ENCODE results near the gene PNPLA1. TPM values are rescaled to one million over a fixed set of nuclear protein-coding genes. Genes with fewer than 3 reads are reported as not detected.

PNPLA1 gene
- total and polyA plus RNA-seq, 4 experiments from 2014 or later, result 0.42 TPM; not detected in 3

GRCh38 chr6:36276581-36277536 lies 7.0 kb downstream of the PNPLA1 start:
- DNase-seq, result no peak
- peaks cover 21 to 23% of the 10 kb centered on the region in 2 donors for H3K27me3 Mint-ChIP-seq
- intact Hi-C loops (cut with micrococcal nuclease), result no loop called here
- Histone ChIP-seq H3K36me3 (ENCODE audit: insufficient read depth, low read length) (no peaks in the 10 kb centered on the region), H3K9me3 (ENCODE audit: control insufficient read depth in 1 of 2, low read length in 2 of 2) (no peaks in the 10 kb centered on the region), H3K4me3 (ENCODE audit: low read length in 2 of 2) (no peak overlapping the region), H3K27me3 (ENCODE audit: insufficient read depth, low read length) (no peaks in the 10 kb centered on the region), H3K27ac (ENCODE audit: low read depth, low read length) (no peak overlapping the region), H3K4me1 (ENCODE audit: insufficient read depth, low read length) (no peaks in the 10 kb centered on the region)
- POLR2A ChIA-PET (ENCODE audit: partially characterized antibody), result no interaction called here
- no peak overlapping the region for H3K27ac Mint-ChIP-seq
- CTCF ChIA-PET (ENCODE audit: partially characterized antibody), result no interaction called here
- H3K36me3 Mint-ChIP-seq, result no peaks in the 10 kb centered on the region
- no peak overlapping the region for H3K4me3 Mint-ChIP-seq
- H3K9me3 Mint-ChIP-seq, result peaks cover 0 to 2% (median 0%) of the 10 kb centered on the region in 8 donors
- H3K4me1 Mint-ChIP-seq, result no peaks in the 10 kb centered on the region

GRCh38 chr6:36277946-36278470 lies 8.1 kb downstream of the PNPLA1 start:
- CTCF ChIA-PET (ENCODE audit: partially characterized antibody), result no interaction called here
- no peaks in the 10 kb centered on the region for H3K36me3 Mint-ChIP-seq
- intact Hi-C loops (cut with micrococcal nuclease), result no loop called here

GRCh38 chr6:36280467-36280866 lies 10.6 kb downstream of the PNPLA1 start:
- H3K4me3 Mint-ChIP-seq, result no peak overlapping the region
- H3K4me3 ChIP-seq (ENCODE audit: low read length in 2 of 2), result no peak overlapping the region
- H3K27me3 ChIP-seq (ENCODE audit: insufficient read depth, low read length), result peaks cover 12% of the 10 kb centered on the region
- intact Hi-C loops (cut with micrococcal nuclease), result no loop called here
- POLR2A ChIA-PET (ENCODE audit: partially characterized antibody), result no interaction called here
- no peaks in the 10 kb centered on the region for H3K36me3 ChIP-seq (ENCODE audit: insufficient read depth, low read length)
- no peak overlapping the region for H3K27ac ChIP-seq (ENCODE audit: low read depth, low read length)
- no peaks in the 10 kb centered on the region for H3K36me3 Mint-ChIP-seq
- CTCF ChIA-PET (ENCODE audit: partially characterized antibody), result no interaction called here
- H3K9me3 ChIP-seq (ENCODE audit: control insufficient read depth in 1 of 2, low read length in 2 of 2), result no peaks in the 10 kb centered on the region
- H3K27ac Mint-ChIP-seq, result no peak overlapping the region
- H3K27me3 Mint-ChIP-seq, result peaks cover 33 to 34% of the 10 kb centered on the region in 2 donors
- no peak for DNase-seq
- no peaks in the 10 kb centered on the region for H3K4me1 ChIP-seq (ENCODE audit: insufficient read depth, low read length)
- H3K9me3 Mint-ChIP-seq, result peaks cover 0 to 3% (median 0%) of the 10 kb centered on the region in 8 donors
- H3K4me1 Mint-ChIP-seq, result peaks cover 0 to 1% (median 0%) of the 10 kb centered on the region in 4 donors

More at GRCh38 chr6:36277946-36278470, 8.1 kb downstream of the PNPLA1 start:
- Histone ChIP-seq H3K36me3 (ENCODE audit: insufficient read depth, low read length) (no peaks in the 10 kb centered on the region), H3K4me3 (ENCODE audit: low read length in 2 of 2) (no peak overlapping the region), H3K4me1 (ENCODE audit: insufficient read depth, low read length) (no peaks in the 10 kb centered on the region), H3K27ac (ENCODE audit: low read depth, low read length) (no peak overlapping the region), H3K9me3 (ENCODE audit: control insufficient read depth in 1 of 2, low read length in 2 of 2) (no peaks in the 10 kb centered on the region), H3K27me3 (ENCODE audit: insufficient read depth, low read length) (no peaks in the 10 kb centered on the region)
- no peak overlapping the region for H3K27ac Mint-ChIP-seq
- no peak overlapping the region for H3K4me3 Mint-ChIP-seq
- H3K4me1 Mint-ChIP-seq, result no peaks in the 10 kb centered on the region
- H3K27me3 Mint-ChIP-seq, result peaks cover 19 to 20% of the 10 kb centered on the region in 2 donors
- H3K9me3 Mint-ChIP-seq, result peaks cover 0 to 2% (median 0%) of the 10 kb centered on the region in 8 donors
- no peak for DNase-seq
- POLR2A ChIA-PET (ENCODE audit: partially characterized antibody), result no interaction called here

GRCh38 chr6:36280983-36281382 lies 11.1 kb downstream of the PNPLA1 start:
- intact Hi-C loops (cut with micrococcal nuclease), result loop anchor here (1.0 kb wide), 1 partner anchor 34 kb away; no protein-coding TSS in a partner anchor
- no peak for DNase-seq
- Histone ChIP-seq H3K9me3 (ENCODE audit: control insufficient read depth in 1 of 2, low read length in 2 of 2) (no peaks in the 10 kb centered on the region), H3K27me3 (ENCODE audit: insufficient read depth, low read length) (peaks cover 17% of the 10 kb centered on the region), H3K4me1 (ENCODE audit: insufficient read depth, low read length) (no peaks in the 10 kb centered on the region), H3K27ac (ENCODE audit: low read depth, low read length) (no peak overlapping the region), H3K36me3 (ENCODE audit: insufficient read depth, low read length) (no peaks in the 10 kb centered on the region), H3K4me3 (ENCODE audit: low read length in 2 of 2) (no peak overlapping the region)
- peaks cover 0 to 3% (median 0%) of the 10 kb centered on the region in 8 donors for H3K9me3 Mint-ChIP-seq
- no peak overlapping the region for H3K27ac Mint-ChIP-seq
- H3K27me3 Mint-ChIP-seq, result peaks cover 38 to 39% of the 10 kb centered on the region in 2 donors
- H3K4me3 Mint-ChIP-seq, result no peak overlapping the region
- H3K4me1 Mint-ChIP-seq, result peaks cover 0 to 2% (median 0%) of the 10 kb centered on the region in 4 donors
- POLR2A ChIA-PET (ENCODE audit: partially characterized antibody), result no interaction called here
- H3K36me3 Mint-ChIP-seq, result no peaks in the 10 kb centered on the region
- CTCF ChIA-PET (ENCODE audit: partially characterized antibody), result no interaction called here

GRCh38 chr6:36283608-36284007 lies 13.7 kb downstream of the PNPLA1 start:
- H3K4me3 Mint-ChIP-seq, result no peak overlapping the region
- Histone ChIP-seq H3K4me3 (ENCODE audit: low read length in 2 of 2) (no peak overlapping the region), H3K27ac (ENCODE audit: low read depth, low read length) (no peak overlapping the region), H3K9me3 (ENCODE audit: control insufficient read depth in 1 of 2, low read length in 2 of 2) (no peaks in the 10 kb centered on the region), H3K27me3 (ENCODE audit: insufficient read depth, low read length) (peaks cover 17% of the 10 kb centered on the region), H3K36me3 (ENCODE audit: insufficient read depth, low read length) (no peaks in the 10 kb centered on the region), H3K4me1 (ENCODE audit: insufficient read depth, low read length) (peaks cover 11% of the 10 kb centered on the region)
- DNase-seq, result no peak
- H3K27me3 Mint-ChIP-seq, result peaks cover 31 to 34% of the 10 kb centered on the region in 2 donors
- no peaks in the 10 kb centered on the region for H3K36me3 Mint-ChIP-seq
- H3K27ac Mint-ChIP-seq, result no peak overlapping the region
- ChIA-PET POLR2A (ENCODE audit: partially characterized antibody) (no interaction called here), CTCF (ENCODE audit: partially characterized antibody) (no interaction called here)
- peaks cover 0 to 3% (median 0%) of the 10 kb centered on the region in 8 donors for H3K9me3 Mint-ChIP-seq
- intact Hi-C loops (cut with micrococcal nuclease), result no loop called here
- peaks cover 6 to 14% (median 10%) of the 10 kb centered on the region in 4 donors for H3K4me1 Mint-ChIP-seq

- no peak overlapping the region for H3K27ac ChIP-seq (ENCODE audit: low read depth, low read length)
- H3K36me3 ChIP-seq (ENCODE audit: insufficient read depth, low read length), result no peaks in the 10 kb centered on the region
- no peak overlapping the region for H3K4me3 Mint-ChIP-seq
- H3K4me1 ChIP-seq (ENCODE audit: insufficient read depth, low read length), result peaks cover 11% of the 10 kb centered on the region
- H3K27me3 ChIP-seq (ENCODE audit: insufficient read depth, low read length), result peaks cover 17% of the 10 kb centered on the region
- H3K27ac Mint-ChIP-seq, result no peak overlapping the region
- POLR2A ChIA-PET (ENCODE audit: partially characterized antibody), result no interaction called here
- no peaks in the 10 kb centered on the region for H3K36me3 Mint-ChIP-seq
- intact Hi-C loops (cut with micrococcal nuclease), result no loop called here
- no peaks in the 10 kb centered on the region for H3K9me3 ChIP-seq (ENCODE audit: control insufficient read depth in 1 of 2, low read length in 2 of 2)
- peaks cover 6 to 14% (median 10%) of the 10 kb centered on the region in 4 donors for H3K4me1 Mint-ChIP-seq
- H3K4me3 ChIP-seq (ENCODE audit: low read length in 2 of 2), result no peak overlapping the region
- CTCF ChIA-PET (ENCODE audit: partially characterized antibody), result no interaction called here
- no peak for DNase-seq
- peaks cover 0 to 3% (median 0%) of the 10 kb centered on the region in 8 donors for H3K9me3 Mint-ChIP-seq
- peaks cover 27 to 34% of the 10 kb centered on the region in 2 donors for H3K27me3 Mint-ChIP-seq
Observed at GRCh38 chr6:36284359-36284758, 14.5 kb downstream of the PNPLA1 start.

- Mint-ChIP-seq H3K9me3 (peaks cover 0 to 3% (median 0%) of the 10 kb centered on the region in 8 donors), H3K27me3 (peaks cover 25 to 32% of the 10 kb centered on the region in 2 donors), H3K4me1 (peaks cover 6 to 14% (median 10%) of the 10 kb centered on the region in 4 donors), H3K36me3 (no peaks in the 10 kb centered on the region), H3K27ac (no peak overlapping the region), H3K4me3 (no peak overlapping the region)
- H3K4me1 ChIP-seq (ENCODE audit: insufficient read depth, low read length), result peaks cover 11% of the 10 kb centered on the region
- ChIA-PET CTCF (ENCODE audit: partially characterized antibody) (interaction anchor here (2.9 kb wide), 1 partner anchor 17 kb away, joined by 13 read pairs; no protein-coding TSS in a partner anchor), POLR2A (ENCODE audit: partially characterized antibody) (no interaction called here)
- H3K36me3 ChIP-seq (ENCODE audit: insufficient read depth, low read length), result no peaks in the 10 kb centered on the region
- no peak overlapping the region for H3K27ac ChIP-seq (ENCODE audit: low read depth, low read length)
- peaks cover 17% of the 10 kb centered on the region for H3K27me3 ChIP-seq (ENCODE audit: insufficient read depth, low read length)
- intact Hi-C loops (cut with micrococcal nuclease), result no loop called here
- H3K4me3 ChIP-seq (ENCODE audit: low read length in 2 of 2), result no peak overlapping the region
- DNase-seq, result no peak
- no peaks in the 10 kb centered on the region for H3K9me3 ChIP-seq (ENCODE audit: control insufficient read depth in 1 of 2, low read length in 2 of 2)
Observed at GRCh38 chr6:36285187-36285671, 15.4 kb downstream of the PNPLA1 start.
